ENCODE data around the gene IL1RAP.

Gene IL1RAP

GRCh38 chr3:190566043-190566933, 52.4 kb downstream of the IL1RAP start:
- Histone ChIP-seq H3K36me3 (ENCODE audit: control insufficient read depth in 2 of 2, insufficient read depth in 2 of 2, low read length in 2 of 2) (no peaks in the 10 kb centered on the region), H3K4me3 (ENCODE audit: low read length in 2 of 2) (no peak overlapping the region), H3K9ac (ENCODE audit: low read depth in 1 of 2, low read length in 2 of 2) (no peak overlapping the region), H3K4me1 (ENCODE audit: control insufficient read depth in 2 of 2, insufficient read depth in 2 of 2, low read length in 2 of 2) (no peaks in the 10 kb centered on the region), H3K9me3 (ENCODE audit: control insufficient read depth in 2 of 2, low read length in 2 of 2) (no peaks in the 10 kb centered on the region), H3K27me3 (ENCODE audit: control insufficient read depth in 2 of 2, insufficient read depth in 2 of 2, low read length in 2 of 2) (no peaks in the 10 kb centered on the region), H3K27ac (ENCODE audit: low read depth in 2 of 2, low read length in 2 of 2) (no peak overlapping the region)

- Histone ChIP-seq H3K9ac (ENCODE audit: low read depth in 1 of 2, low read length in 2 of 2) (no peak overlapping the region), H3K4me1 (ENCODE audit: control insufficient read depth in 2 of 2, insufficient read depth in 2 of 2, low read length in 2 of 2) (no peaks in the 10 kb centered on the region), H3K4me3 (ENCODE audit: low read length in 2 of 2) (no peak overlapping the region), H3K27me3 (ENCODE audit: control insufficient read depth in 2 of 2, insufficient read depth in 2 of 2, low read length in 2 of 2) (no peaks in the 10 kb centered on the region), H3K27ac (ENCODE audit: low read depth in 2 of 2, low read length in 2 of 2) (no peak overlapping the region), H3K9me3 (ENCODE audit: control insufficient read depth in 2 of 2, low read length in 2 of 2) (no peaks in the 10 kb centered on the region), H3K36me3 (ENCODE audit: control insufficient read depth in 2 of 2, insufficient read depth in 2 of 2, low read length in 2 of 2) (no peaks in the 10 kb centered on the region)
Measured at GRCh38 chr3:190568036-190568435, 54.2 kb downstream of the IL1RAP start.

- Histone ChIP-seq H3K27me3 (ENCODE audit: control insufficient read depth in 2 of 2, insufficient read depth in 2 of 2, low read length in 2 of 2) (no peaks in the 10 kb centered on the region), H3K36me3 (ENCODE audit: control insufficient read depth in 2 of 2, insufficient read depth in 2 of 2, low read length in 2 of 2) (no peaks in the 10 kb centered on the region), H3K4me1 (ENCODE audit: control insufficient read depth in 2 of 2, insufficient read depth in 2 of 2, low read length in 2 of 2) (no peaks in the 10 kb centered on the region), H3K9ac (ENCODE audit: low read depth in 1 of 2, low read length in 2 of 2) (no peak overlapping the region), H3K27ac (ENCODE audit: low read depth in 2 of 2, low read length in 2 of 2) (no peak overlapping the region), H3K4me3 (ENCODE audit: low read length in 2 of 2) (no peak overlapping the region), H3K9me3 (ENCODE audit: control insufficient read depth in 2 of 2, low read length in 2 of 2) (no peaks in the 10 kb centered on the region)
Measured at GRCh38 chr3:190574473-190574872, 60.6 kb downstream of the IL1RAP start.

- Histone ChIP-seq H3K36me3 (ENCODE audit: control insufficient read depth in 2 of 2, insufficient read depth in 2 of 2, low read length in 2 of 2) (no peaks in the 10 kb centered on the region), H3K9ac (ENCODE audit: low read depth in 1 of 2, low read length in 2 of 2) (no peak overlapping the region), H3K27ac (ENCODE audit: low read depth in 2 of 2, low read length in 2 of 2) (no peak overlapping the region), H3K4me3 (ENCODE audit: low read length in 2 of 2) (no peak overlapping the region), H3K4me1 (ENCODE audit: control insufficient read depth in 2 of 2, insufficient read depth in 2 of 2, low read length in 2 of 2) (no peaks in the 10 kb centered on the region), H3K9me3 (ENCODE audit: control insufficient read depth in 2 of 2, low read length in 2 of 2) (no peaks in the 10 kb centered on the region), H3K27me3 (ENCODE audit: control insufficient read depth in 2 of 2, insufficient read depth in 2 of 2, low read length in 2 of 2) (no peaks in the 10 kb centered on the region)
Measured at GRCh38 chr3:190575437-190576185, 61.7 kb downstream of the IL1RAP start.

GRCh38 chr3:190577225-190577624, 63.3 kb downstream of the IL1RAP start:
- H3K9ac ChIP-seq (ENCODE audit: low read depth in 1 of 2, low read length in 2 of 2) = no peak overlapping the region
- no peaks in the 10 kb centered on the region for H3K9me3 ChIP-seq (ENCODE audit: control insufficient read depth in 2 of 2, low read length in 2 of 2)
- H3K27ac ChIP-seq (ENCODE audit: low read depth in 2 of 2, low read length in 2 of 2) = no peak overlapping the region

GRCh38 chr3:190579514-190580137, 65.7 kb downstream of the IL1RAP start:
- Histone ChIP-seq H3K9ac (ENCODE audit: low read depth in 1 of 2, low read length in 2 of 2) (no peak overlapping the region), H3K4me1 (ENCODE audit: control insufficient read depth in 2 of 2, insufficient read depth in 2 of 2, low read length in 2 of 2) (no peaks in the 10 kb centered on the region), H3K36me3 (ENCODE audit: control insufficient read depth in 2 of 2, insufficient read depth in 2 of 2, low read length in 2 of 2) (no peaks in the 10 kb centered on the region), H3K27me3 (ENCODE audit: control insufficient read depth in 2 of 2, insufficient read depth in 2 of 2, low read length in 2 of 2) (no peaks in the 10 kb centered on the region), H3K4me3 (ENCODE audit: low read length in 2 of 2) (no peak overlapping the region), H3K9me3 (ENCODE audit: control insufficient read depth in 2 of 2, low read length in 2 of 2) (no peaks in the 10 kb centered on the region), H3K27ac (ENCODE audit: low read depth in 2 of 2, low read length in 2 of 2) (no peak overlapping the region)

More at GRCh38 chr3:190577225-190577624, 63.3 kb downstream of the IL1RAP start:
- Histone ChIP-seq H3K4me3 (ENCODE audit: low read length in 2 of 2) (no peak overlapping the region), H3K4me1 (ENCODE audit: control insufficient read depth in 2 of 2, insufficient read depth in 2 of 2, low read length in 2 of 2) (no peaks in the 10 kb centered on the region), H3K36me3 (ENCODE audit: control insufficient read depth in 2 of 2, insufficient read depth in 2 of 2, low read length in 2 of 2) (no peaks in the 10 kb centered on the region), H3K27me3 (ENCODE audit: control insufficient read depth in 2 of 2, insufficient read depth in 2 of 2, low read length in 2 of 2) (no peaks in the 10 kb centered on the region)

- Histone ChIP-seq H3K36me3 (ENCODE audit: control insufficient read depth in 2 of 2, insufficient read depth in 2 of 2, low read length in 2 of 2) (no peaks in the 10 kb centered on the region), H3K4me1 (ENCODE audit: control insufficient read depth in 2 of 2, insufficient read depth in 2 of 2, low read length in 2 of 2) (no peaks in the 10 kb centered on the region), H3K9ac (ENCODE audit: low read depth in 1 of 2, low read length in 2 of 2) (no peak overlapping the region), H3K27me3 (ENCODE audit: control insufficient read depth in 2 of 2, insufficient read depth in 2 of 2, low read length in 2 of 2) (no peaks in the 10 kb centered on the region), H3K4me3 (ENCODE audit: low read length in 2 of 2) (no peak overlapping the region), H3K9me3 (ENCODE audit: control insufficient read depth in 2 of 2, low read length in 2 of 2) (no peaks in the 10 kb centered on the region), H3K27ac (ENCODE audit: low read depth in 2 of 2, low read length in 2 of 2) (no peak overlapping the region)
Measured at GRCh38 chr3:190580417-190580816, 66.5 kb downstream of the IL1RAP start.

- Histone ChIP-seq H3K9me3 (ENCODE audit: control insufficient read depth in 2 of 2, low read length in 2 of 2) (no peaks in the 10 kb centered on the region), H3K9ac (ENCODE audit: low read depth in 1 of 2, low read length in 2 of 2) (no peak overlapping the region), H3K27ac (ENCODE audit: low read depth in 2 of 2, low read length in 2 of 2) (no peak overlapping the region), H3K27me3 (ENCODE audit: control insufficient read depth in 2 of 2, insufficient read depth in 2 of 2, low read length in 2 of 2) (no peaks in the 10 kb centered on the region), H3K4me1 (ENCODE audit: control insufficient read depth in 2 of 2, insufficient read depth in 2 of 2, low read length in 2 of 2) (no peaks in the 10 kb centered on the region), H3K36me3 (ENCODE audit: control insufficient read depth in 2 of 2, insufficient read depth in 2 of 2, low read length in 2 of 2) (no peaks in the 10 kb centered on the region), H3K4me3 (ENCODE audit: low read length in 2 of 2) (no peak overlapping the region)
Measured at GRCh38 chr3:190581041-190581541, 67.2 kb downstream of the IL1RAP start.

GRCh38 chr3:190582667-190583066, 68.8 kb downstream of the IL1RAP start:
- H3K4me1 ChIP-seq (ENCODE audit: control insufficient read depth in 2 of 2, insufficient read depth in 2 of 2, low read length in 2 of 2) = no peaks in the 10 kb centered on the region
- H3K9ac ChIP-seq (ENCODE audit: low read depth in 1 of 2, low read length in 2 of 2) = no peak overlapping the region
- no peak overlapping the region for H3K27ac ChIP-seq (ENCODE audit: low read depth in 2 of 2, low read length in 2 of 2)
- no peaks in the 10 kb centered on the region for H3K9me3 ChIP-seq (ENCODE audit: control insufficient read depth in 2 of 2, low read length in 2 of 2)
- no peaks in the 10 kb centered on the region for H3K27me3 ChIP-seq (ENCODE audit: control insufficient read depth in 2 of 2, insufficient read depth in 2 of 2, low read length in 2 of 2)
- no peak overlapping the region for H3K4me3 ChIP-seq (ENCODE audit: low read length in 2 of 2)
- no peaks in the 10 kb centered on the region for H3K36me3 ChIP-seq (ENCODE audit: control insufficient read depth in 2 of 2, insufficient read depth in 2 of 2, low read length in 2 of 2)

Measured in mucosa of rectum (tissue), 2 donors.